PC-3 (cell line): Measurements from ENCODE around the gene ENDOV. TPM values are rescaled to one million over a fixed set of nuclear protein-coding genes. Genes with fewer than 3 reads are reported as not detected.

Source experiments
- ATAC-seq: fragments of 200-7000 bp; cut with Tn5 transposase; 2 replicates; pipeline ENCODE4 v1.9.1; 2020; ENCODE audit warnings: mild to moderate bottlenecking, moderate library complexity
- BruUV-seq: library from RNA; stranded (reverse); fragments of 400-500 nt; replicated peaks from 2 replicates; lab custom pipeline; 2021; lab: Mats Ljungman, UMichigan
- CTCF ChIA-PET: fragments of 300-600 bp; sonication (Branson Sonifier 250); formaldehyde crosslinking; loops from one replicate; lab custom pipeline; 2022; ENCODE audit warnings: antibody characterized with exemption; lab: Charles Lee
- POLR2A ChIA-PET: fragments of 300-600 bp; sonication (Branson Sonifier 250); formaldehyde crosslinking; loops from one replicate; lab custom pipeline; 2022; ENCODE audit warnings: antibody characterized with exemption; ENCODE audit not compliant: unreplicated experiment; lab: Charles Lee
- DNase-seq: peaks from one replicate; pipeline ENCODE4 v3.0.0-alpha.2; 2015
- H2AFZ ChIP-seq: fragments of 300-600 bp; sonication (generic); 2 replicates; pipeline ENCODE4 v1.6.0; 2016; ENCODE audit warnings: antibody characterized with exemption, low read length
- H3F3A ChIP-seq: fragments of 300-600 bp; sonication (generic); one replicate; pipeline ENCODE4 v1.6.0; 2017; ENCODE audit warnings: antibody characterized with exemption, low read length, control low read depth, mild to moderate bottlenecking; ENCODE audit not compliant: unreplicated experiment
- H3K27ac ChIP-seq: fragments of 300-600 bp; sonication (generic); 2 replicates; pipeline ENCODE4 v1.5.1; 2016; ENCODE audit warnings: mild to moderate bottlenecking, low read length
- H3K27me3 ChIP-seq: fragments of 300-600 bp; sonication (generic); 2 replicates; pipeline ENCODE4 v1.6.1; 2016; ENCODE audit warnings: low read length, mixed read lengths
- H3K36me3 ChIP-seq: fragments of 300-600 bp; sonication (generic); 2 replicates; pipeline ENCODE4 v1.6.1; 2016; ENCODE audit warnings: low read depth, mixed run types, low read length, mixed read lengths
- H3K4me1 ChIP-seq: fragments of 300-600 bp; sonication (generic); 2 replicates; pipeline ENCODE4 v1.5.1; 2016; ENCODE audit warnings: low read length; ENCODE audit not compliant: insufficient read depth
- H3K4me2 ChIP-seq: fragments of 300-600 bp; sonication (generic); 2 replicates; pipeline ENCODE4 v1.6.0; 2016; ENCODE audit warnings: low read length
- H3K4me3 ChIP-seq: fragments of 300-600 bp; sonication (generic); 2 replicates; pipeline ENCODE4 v1.5.1; 2016; ENCODE audit warnings: mild to moderate bottlenecking, low read length, mixed read lengths
- H3K79me2 ChIP-seq: fragments of 300-600 bp; sonication (generic); 2 replicates; pipeline ENCODE4 v1.6.1; 2017; ENCODE audit warnings: low read length, mixed read lengths
- H3K9ac ChIP-seq: fragments of 300-600 bp; sonication (generic); 2 replicates; pipeline ENCODE4 v1.6.0; 2016; ENCODE audit warnings: mild to moderate bottlenecking, low read length
- H3K9me2 ChIP-seq: fragments of 300-600 bp; sonication (generic); replicated peaks from 2 replicates; pipeline ENCODE4 v1.6.1; 2016; ENCODE audit warnings: mixed run types, low read length, mixed read lengths
- H3K9me3 ChIP-seq: fragments of 300-600 bp; sonication (generic); 2 replicates; pipeline ENCODE4 v1.6.1; 2016; ENCODE audit warnings: low read length, mixed read lengths
- H4K20me1 ChIP-seq: fragments of 300-600 bp; sonication (generic); 2 replicates; pipeline ENCODE4 v1.6.1; 2016; ENCODE audit warnings: low read length, mixed read lengths
- CTCF ChIP-seq: fragments of 300-600 bp; sonication (generic); conservative IDR thresholded peaks from 2 replicates; pipeline ENCODE4 v1.5.1; 2017; ENCODE audit warnings: antibody characterized with exemption, low read depth, mild to moderate bottlenecking, low read length
- EZH2 ChIP-seq: fragments of 300-600 bp; sonication (generic); IDR thresholded peaks from one replicate; pipeline ENCODE4 v1.6.1; 2017; ENCODE audit warnings: antibody characterized with exemption, mild to moderate bottlenecking, low read length; ENCODE audit not compliant: unreplicated experiment
- EZH2phosphoT487 ChIP-seq: fragments of 300-600 bp; sonication (generic); IDR thresholded peaks from 2 replicates; pipeline ENCODE4 v1.6.1; 2018; ENCODE audit warnings: mild to moderate bottlenecking, antibody characterized with exemption, low read length, borderline replicate concordance
- intact Hi-C: fragments of 100-400 bp; cut with micrococcal nuclease; formaldehyde crosslinking; loops from 2 replicates; pipeline ENCODE4 v1.9.0; 2023
- total RNA-seq: library from RNA; depleted of rRNA; stranded (reverse); fragments of >200 nt; gene quantifications from 2 replicates; pipeline ENCODE4 v1.2.3, GENCODE V29; 2014

ENDOV gene
- total RNA-seq, 1 experiment from 2014 or later: 57.9 TPM

GRCh38 chr17:80416940-80417293, 1.9 kb downstream of the ENDOV start:
- Histone ChIP-seq H3K79me2 (peaks cover 25% of the 10 kb centered on the region), H2AFZ (no peak overlapping the region), H3F3A (no peaks in the 10 kb centered on the region), H3K9me2 (no peaks in the 10 kb centered on the region), H4K20me1 (no peaks in the 10 kb centered on the region), H3K4me1 (peaks cover 14% of the 10 kb centered on the region), H3K27ac (no peak overlapping the region), H3K9me3 (no peaks in the 10 kb centered on the region), H3K4me3 (no peak overlapping the region), H3K4me2 (no peak overlapping the region), H3K9ac (no peak overlapping the region), H3K27me3 (no peaks in the 10 kb centered on the region), H3K36me3 (peaks cover 4% of the 10 kb centered on the region; the same call in 1 of the 2 replicates)
- DNase-seq (no peak), ATAC-seq (no peak)
- POLR2A ChIA-PET: no interaction called here
- no peak for TF ChIP-seq CTCF
- CTCF ChIA-PET: no interaction called here
- BruUV-seq: no TSS peak
- intact Hi-C loops: no loop called here

- no peak overlapping the region for H3K27ac ChIP-seq
- no peak overlapping the region for H3K4me2 ChIP-seq
- peaks cover 10% of the 10 kb centered on the region for H3K4me1 ChIP-seq
- peaks cover 25% of the 10 kb centered on the region for H3K79me2 ChIP-seq
- DNase-seq (no peak), ATAC-seq (no peak)
- H4K20me1 ChIP-seq: no peaks in the 10 kb centered on the region
- intact Hi-C loops: no loop called here
- H3K9ac ChIP-seq: no peak overlapping the region
- H3K9me3 ChIP-seq: no peaks in the 10 kb centered on the region
- peaks cover 4% of the 10 kb centered on the region; the same call in 1 of the 2 replicates for H3K36me3 ChIP-seq
- ChIA-PET CTCF (no interaction called here), POLR2A (no interaction called here)
- H3K27me3 ChIP-seq: no peaks in the 10 kb centered on the region
- H2AFZ ChIP-seq: no peak overlapping the region
- H3F3A ChIP-seq: no peaks in the 10 kb centered on the region
- no TSS peak for BruUV-seq
- no peak overlapping the region for H3K4me3 ChIP-seq
- no peaks in the 10 kb centered on the region for H3K9me2 ChIP-seq
- TF ChIP-seq CTCF (no peak), EZH2 (no peak), EZH2phosphoT487 (no peak)
Observed at GRCh38 chr17:80418589-80418988, 3.6 kb downstream of the ENDOV start.

GRCh38 chr17:80419255-80419654, 4.3 kb downstream of the ENDOV start:
- no peak for DNase-seq
- H3K9me2 ChIP-seq: no peaks in the 10 kb centered on the region
- no peak overlapping the region for H3K27ac ChIP-seq
- no peaks in the 10 kb centered on the region for H4K20me1 ChIP-seq
- H3K4me3 ChIP-seq: no peak overlapping the region
- ChIA-PET CTCF (no interaction called here), POLR2A (no interaction called here)
- intact Hi-C loops: no loop called here
- H3K9me3 ChIP-seq: no peaks in the 10 kb centered on the region
- no TSS peak for BruUV-seq
- peaks cover 25% of the 10 kb centered on the region for H3K79me2 ChIP-seq
- H3K36me3 ChIP-seq: peaks cover 4% of the 10 kb centered on the region; the same call in 1 of the 2 replicates
- no peaks in the 10 kb centered on the region for H3K27me3 ChIP-seq
- no peak for ATAC-seq
- no peak overlapping the region for H3K9ac ChIP-seq
- no peak overlapping the region for H3K4me2 ChIP-seq
- H2AFZ ChIP-seq: no peak overlapping the region
- H3F3A ChIP-seq: no peaks in the 10 kb centered on the region
- no peak for TF ChIP-seq EZH2phosphoT487
- no peak for TF ChIP-seq EZH2
- no peak for TF ChIP-seq CTCF
- H3K4me1 ChIP-seq: peaks cover 5% of the 10 kb centered on the region
